Upper lobe of left lung (tissue), 4 donors: ENCODE measurements around the gene HNRNPR.

ENCODE experiments used
- CTCF ChIP-seq, 6 experiments: fragments of 450-650 bp in 4 of 6; fragments of 200-600 bp in 2 of 6; sonication (generic) in 2 of 6; IDR thresholded peaks; one replicate each; pipeline ENCODE4 v1.5.1; 2016 to 2019; ENCODE audit warnings: antibody characterized with exemption in 6 of 6
- POLR2AphosphoS5 ChIP-seq, 2 donors: sonication (generic); formaldehyde crosslinking; IDR thresholded peaks; one replicate each; pipeline ENCODE4 v1.5.1; 2017; ENCODE audit warnings: antibody characterized with exemption in 2 of 2

- TF ChIP-seq CTCF (IDR thresholded peaks at IDR 0.05) (no peak), POLR2AphosphoS5 (IDR thresholded peaks at IDR 0.05) (no peak)
Measured at GRCh38 chr1:23385119-23385621, 41.1 kb upstream of the HNRNPR start.
